Measurements from ENCODE around the gene PCYOX1L.

The PCYOX1L gene

DNA sequence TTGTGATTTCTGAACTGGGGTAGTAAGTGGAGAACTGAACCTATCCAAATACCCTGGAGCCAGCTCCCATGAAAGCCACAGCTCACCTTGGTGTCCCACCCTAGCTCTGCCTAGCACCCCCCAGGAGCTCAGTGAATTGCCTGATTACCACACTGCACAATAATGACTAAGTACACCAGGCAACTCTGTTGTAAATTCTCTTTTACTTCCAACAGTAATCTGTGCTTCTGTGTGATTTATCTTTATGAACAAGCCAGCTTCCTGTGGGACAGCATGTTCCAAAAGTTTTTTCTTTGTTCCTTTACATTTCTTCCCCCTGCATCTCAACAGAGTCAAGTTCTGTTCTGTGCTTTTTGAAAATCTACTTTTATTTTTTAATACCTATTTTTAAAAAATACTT is 34.6 kb upstream of the PCYOX1L start:
- TF ChIP-seq NFIC (IDR thresholded peaks at IDR 0.05) (no peak), TAF1 (IDR thresholded peaks at IDR 0.05; ENCODE audit: low read depth) (no peak), FOXM1 (IDR thresholded peaks at IDR 0.05; ENCODE audit: borderline replicate concordance, low read depth) (no peak), EGR1 (IDR thresholded peaks at IDR 0.05) (no peak), ZBTB7A (IDR thresholded peaks at IDR 0.05; ENCODE audit: low read depth) (no peak), TCF12 (IDR thresholded peaks at IDR 0.05; ENCODE audit: low read depth) (no peak), EP300 (IDR thresholded peaks at IDR 0.05; ENCODE audit: borderline replicate concordance) (no peak), TEAD4 (IDR thresholded peaks at IDR 0.05) (no peak), YY1 (IDR thresholded peaks at IDR 0.05; ENCODE audit: low read depth) (no peak), CREB1 (IDR thresholded peaks at IDR 0.05; ENCODE audit: low read depth) (no peak), CEBPB (IDR thresholded peaks at IDR 0.05) (no peak)
- TF ChIP-seq, protein P1, sequence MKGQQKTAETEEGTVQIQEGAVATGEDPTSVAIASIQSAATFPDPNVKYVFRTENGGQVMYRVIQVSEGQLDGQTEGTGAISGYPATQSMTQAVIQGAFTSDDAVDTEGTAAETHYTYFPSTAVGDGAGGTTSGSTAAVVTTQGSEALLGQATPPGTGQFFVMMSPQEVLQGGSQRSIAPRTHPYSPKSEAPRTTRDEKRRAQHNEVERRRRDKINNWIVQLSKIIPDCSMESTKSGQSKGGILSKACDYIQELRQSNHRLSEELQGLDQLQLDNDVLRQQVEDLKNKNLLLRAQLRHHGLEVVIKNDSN (IDR thresholded peaks at IDR 0.05) = no peak
- TF ChIP-seq, protein P2, sequence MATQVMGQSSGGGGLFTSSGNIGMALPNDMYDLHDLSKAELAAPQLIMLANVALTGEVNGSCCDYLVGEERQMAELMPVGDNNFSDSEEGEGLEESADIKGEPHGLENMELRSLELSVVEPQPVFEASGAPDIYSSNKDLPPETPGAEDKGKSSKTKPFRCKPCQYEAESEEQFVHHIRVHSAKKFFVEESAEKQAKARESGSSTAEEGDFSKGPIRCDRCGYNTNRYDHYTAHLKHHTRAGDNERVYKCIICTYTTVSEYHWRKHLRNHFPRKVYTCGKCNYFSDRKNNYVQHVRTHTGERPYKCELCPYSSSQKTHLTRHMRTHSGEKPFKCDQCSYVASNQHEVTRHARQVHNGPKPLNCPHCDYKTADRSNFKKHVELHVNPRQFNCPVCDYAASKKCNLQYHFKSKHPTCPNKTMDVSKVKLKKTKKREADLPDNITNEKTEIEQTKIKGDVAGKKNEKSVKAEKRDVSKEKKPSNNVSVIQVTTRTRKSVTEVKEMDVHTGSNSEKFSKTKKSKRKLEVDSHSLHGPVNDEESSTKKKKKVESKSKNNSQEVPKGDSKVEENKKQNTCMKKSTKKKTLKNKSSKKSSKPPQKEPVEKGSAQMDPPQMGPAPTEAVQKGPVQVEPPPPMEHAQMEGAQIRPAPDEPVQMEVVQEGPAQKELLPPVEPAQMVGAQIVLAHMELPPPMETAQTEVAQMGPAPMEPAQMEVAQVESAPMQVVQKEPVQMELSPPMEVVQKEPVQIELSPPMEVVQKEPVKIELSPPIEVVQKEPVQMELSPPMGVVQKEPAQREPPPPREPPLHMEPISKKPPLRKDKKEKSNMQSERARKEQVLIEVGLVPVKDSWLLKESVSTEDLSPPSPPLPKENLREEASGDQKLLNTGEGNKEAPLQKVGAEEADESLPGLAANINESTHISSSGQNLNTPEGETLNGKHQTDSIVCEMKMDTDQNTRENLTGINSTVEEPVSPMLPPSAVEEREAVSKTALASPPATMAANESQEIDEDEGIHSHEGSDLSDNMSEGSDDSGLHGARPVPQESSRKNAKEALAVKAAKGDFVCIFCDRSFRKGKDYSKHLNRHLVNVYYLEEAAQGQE (IDR thresholded peaks at IDR 0.05; ENCODE audit: low read depth) = no peak

DNA sequence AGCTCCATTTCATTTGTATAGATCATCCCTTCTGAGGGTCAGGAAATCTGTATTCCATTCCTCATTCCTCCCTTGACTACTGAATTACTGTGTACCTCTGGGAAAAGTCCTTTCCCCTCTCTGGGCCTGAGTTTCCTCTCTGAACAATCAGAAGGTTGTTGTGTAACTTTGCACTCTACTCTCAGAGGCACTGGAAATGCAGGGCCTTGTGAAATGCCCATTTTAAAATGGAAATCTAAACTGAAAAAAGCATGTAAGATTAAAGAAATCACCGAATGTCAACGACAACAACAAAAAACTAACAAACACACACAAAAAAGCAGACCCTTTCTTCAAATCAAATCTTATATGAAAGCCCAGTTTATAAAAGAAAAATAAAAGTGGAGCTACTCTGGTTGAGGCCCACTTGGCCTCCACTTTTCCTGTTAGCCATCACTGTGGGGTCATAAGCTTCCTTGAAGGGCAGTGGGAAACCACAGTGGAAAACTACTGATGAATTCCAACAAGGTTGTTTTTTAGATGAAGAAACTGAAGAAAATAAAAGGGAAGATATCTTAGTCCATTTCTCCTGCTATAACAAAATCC is 34.1 kb upstream of the PCYOX1L start:
- no peak for TF ChIP-seq FOXM1 (IDR thresholded peaks at IDR 0.05; ENCODE audit: borderline replicate concordance, low read depth)
- no peak for TF ChIP-seq TAF1 (IDR thresholded peaks at IDR 0.05; ENCODE audit: low read depth)
- TF ChIP-seq CREB1 (IDR thresholded peaks at IDR 0.05; ENCODE audit: low read depth) = no peak
- TF ChIP-seq NFIC (IDR thresholded peaks at IDR 0.05) = no peak
- TF ChIP-seq CEBPB (IDR thresholded peaks at IDR 0.05) = no peak
- TF ChIP-seq TCF12 (IDR thresholded peaks at IDR 0.05; ENCODE audit: low read depth) = no peak
- TF ChIP-seq, protein P1 (IDR thresholded peaks at IDR 0.05) = no peak
- TF ChIP-seq, protein P3, sequence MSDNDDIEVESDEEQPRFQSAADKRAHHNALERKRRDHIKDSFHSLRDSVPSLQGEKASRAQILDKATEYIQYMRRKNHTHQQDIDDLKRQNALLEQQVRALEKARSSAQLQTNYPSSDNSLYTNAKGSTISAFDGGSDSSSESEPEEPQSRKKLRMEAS (IDR thresholded peaks at IDR 0.05) = no peak
- TF ChIP-seq RAD21 (IDR thresholded peaks at IDR 0.05; ENCODE audit: low read depth) = no peak
- no peak for TF ChIP-seq EGR1 (IDR thresholded peaks at IDR 0.05)
- TF ChIP-seq TEAD4 (IDR thresholded peaks at IDR 0.05) = no peak
- TF ChIP-seq ZBTB7A (IDR thresholded peaks at IDR 0.05; ENCODE audit: low read depth) = no peak
- TF ChIP-seq EP300 (IDR thresholded peaks at IDR 0.05; ENCODE audit: borderline replicate concordance) = no peak
- TF ChIP-seq, protein P2 (IDR thresholded peaks at IDR 0.05; ENCODE audit: low read depth) = no peak
- TF ChIP-seq YY1 (IDR thresholded peaks at IDR 0.05; ENCODE audit: low read depth) = no peak

DNA sequence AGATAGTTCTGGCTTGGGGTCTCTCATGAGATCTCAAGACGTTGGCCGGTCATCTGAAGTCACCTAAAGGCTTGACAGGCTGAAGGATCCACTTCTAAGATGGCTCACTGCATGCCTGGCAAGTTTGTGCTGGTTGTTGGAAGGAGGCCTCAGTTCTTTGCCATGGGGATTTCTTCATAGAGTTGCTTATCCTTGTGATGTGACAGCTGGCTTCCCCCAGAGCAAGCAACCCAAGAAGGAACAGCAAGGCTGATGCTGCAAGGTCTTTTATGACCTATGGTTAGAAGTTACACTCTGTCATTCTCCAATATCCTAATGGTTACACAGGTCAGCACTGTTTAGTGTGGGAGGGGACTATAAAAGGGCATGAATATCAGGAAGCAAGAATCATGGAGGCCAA is 33.2 kb upstream of the PCYOX1L start:
- TF ChIP-seq CEBPB (IDR thresholded peaks at IDR 0.05) (no peak), RAD21 (IDR thresholded peaks at IDR 0.05; ENCODE audit: low read depth) (no peak), EGR1 (IDR thresholded peaks at IDR 0.05) (no peak)

DNA sequence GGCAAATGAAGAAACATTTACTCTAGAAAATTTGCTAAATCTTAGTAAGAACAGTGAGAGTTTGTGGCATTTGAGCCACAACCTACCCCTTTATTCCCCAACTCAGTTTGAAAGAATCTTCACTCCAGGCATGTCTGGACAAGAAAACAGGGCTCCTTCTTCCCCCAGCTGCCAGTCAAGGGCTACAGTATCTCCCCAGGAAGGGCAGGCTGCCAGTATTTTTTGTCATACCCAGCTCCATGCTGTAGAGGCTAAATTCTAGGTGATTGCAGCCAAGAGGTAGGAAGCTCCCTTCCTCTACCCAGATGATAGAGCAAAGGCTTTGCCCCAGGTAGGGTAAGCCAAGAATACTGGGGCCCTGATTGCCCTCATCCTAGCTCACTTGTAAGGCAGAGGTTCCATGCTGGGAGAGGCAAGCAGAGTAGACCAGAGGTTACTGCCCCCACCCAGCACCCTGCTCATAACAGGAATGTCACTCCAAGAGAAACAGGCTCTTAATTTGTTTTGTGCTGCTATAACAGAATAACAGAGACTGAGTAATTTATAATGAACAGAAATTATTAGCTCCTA is 32.6 kb upstream of the PCYOX1L start:
- TF ChIP-seq, protein P2 (IDR thresholded peaks at IDR 0.05; ENCODE audit: low read depth) = no peak
- TF ChIP-seq TCF12 (IDR thresholded peaks at IDR 0.05; ENCODE audit: low read depth) (no peak), CREB1 (IDR thresholded peaks at IDR 0.05; ENCODE audit: low read depth) (no peak), CEBPB (IDR thresholded peaks at IDR 0.05) (no peak), NFIC (IDR thresholded peaks at IDR 0.05) (no peak), TAF1 (IDR thresholded peaks at IDR 0.05; ENCODE audit: low read depth) (no peak), EGR1 (IDR thresholded peaks at IDR 0.05) (no peak), ZBTB7A (IDR thresholded peaks at IDR 0.05; ENCODE audit: low read depth) (no peak), TEAD4 (IDR thresholded peaks at IDR 0.05) (no peak), RAD21 (IDR thresholded peaks at IDR 0.05; ENCODE audit: low read depth) (no peak), EP300 (IDR thresholded peaks at IDR 0.05; ENCODE audit: borderline replicate concordance) (no peak)
- TF ChIP-seq, protein P1 (IDR thresholded peaks at IDR 0.05) = no peak
